ENCODE results near the gene PROZ.

Gene PROZ

GRCh38 chr13:113178070-113178895, 19.8 kb downstream of the PROZ start:
- no peak overlapping the region for H3K9ac ChIP-seq (ENCODE audit: low read length)
- H3K27me3 ChIP-seq (ENCODE audit: low read length): no peaks in the 10 kb centered on the region
- no peaks in the 10 kb centered on the region for H3K9me3 ChIP-seq (ENCODE audit: insufficient read depth, low read length)
- no peaks in the 10 kb centered on the region for H4K20me1 ChIP-seq (ENCODE audit: low read depth, low read length)
- H3K4me3 ChIP-seq (ENCODE audit: insufficient read depth, low read length, poor library complexity, severe bottlenecking): no peak overlapping the region
- no peak for TF ChIP-seq CTCF (IDR thresholded peaks at IDR 0.05; ENCODE audit: insufficient read depth, low read length, poor library complexity, severe bottlenecking)
- no peak for TF ChIP-seq EZH2phosphoT487 (conservative IDR thresholded peaks at IDR 0.05; ENCODE audit: low read length)
- no peaks in the 10 kb centered on the region for H3K9me2 ChIP-seq (replicated peaks; ENCODE audit: insufficient read depth, low read length)
- H3K27ac ChIP-seq (ENCODE audit: low read depth, low read length): no peak overlapping the region
- peaks cover 7% of the 10 kb centered on the region for H3K36me3 ChIP-seq (ENCODE audit: low read length)
- no peaks in the 10 kb centered on the region for H3F3A ChIP-seq (ENCODE audit: insufficient read depth)
- H3K79me2 ChIP-seq (ENCODE audit: insufficient read depth, low read length): no peaks in the 10 kb centered on the region
- H3K4me2 ChIP-seq (ENCODE audit: low read depth, low read length, poor library complexity, severe bottlenecking): no peak overlapping the region
- no peak overlapping the region for H2AFZ ChIP-seq (ENCODE audit: low read depth, low read length, severe bottlenecking)

GRCh38 chr13:113178896-113179167, 20.4 kb downstream of the PROZ start:
- Histone ChIP-seq H3K27ac (ENCODE audit: low read depth, low read length) (no peak overlapping the region), H3K9ac (ENCODE audit: low read length) (no peak overlapping the region)

GRCh38 chr13:113179374-113180230, 21.2 kb downstream of the PROZ start:
- Histone ChIP-seq H2AFZ (ENCODE audit: low read depth, low read length, severe bottlenecking) (no peak overlapping the region), H3F3A (ENCODE audit: insufficient read depth) (no peaks in the 10 kb centered on the region), H3K79me2 (ENCODE audit: insufficient read depth, low read length) (no peaks in the 10 kb centered on the region), H4K20me1 (ENCODE audit: low read depth, low read length) (no peaks in the 10 kb centered on the region), H3K9me2 (replicated peaks; ENCODE audit: insufficient read depth, low read length) (no peaks in the 10 kb centered on the region), H3K27ac (ENCODE audit: low read depth, low read length) (no peak overlapping the region), H3K4me3 (ENCODE audit: insufficient read depth, low read length, poor library complexity, severe bottlenecking) (no peak overlapping the region), H3K9me3 (ENCODE audit: insufficient read depth, low read length) (no peaks in the 10 kb centered on the region), H3K36me3 (ENCODE audit: low read length) (peaks cover 13% of the 10 kb centered on the region), H3K9ac (ENCODE audit: low read length) (no peak overlapping the region), H3K4me2 (ENCODE audit: low read depth, low read length, poor library complexity, severe bottlenecking) (no peak overlapping the region), H3K27me3 (ENCODE audit: low read length) (no peaks in the 10 kb centered on the region)
- TF ChIP-seq EZH2phosphoT487 (conservative IDR thresholded peaks at IDR 0.05; ENCODE audit: low read length): no peak
- TF ChIP-seq CTCF (IDR thresholded peaks at IDR 0.05; ENCODE audit: insufficient read depth, low read length, poor library complexity, severe bottlenecking): no peak

More at GRCh38 chr13:113178896-113179167, 20.4 kb downstream of the PROZ start:
- no peak overlapping the region for H3K4me2 ChIP-seq (ENCODE audit: low read depth, low read length, poor library complexity, severe bottlenecking)
- no peaks in the 10 kb centered on the region for H3F3A ChIP-seq (ENCODE audit: insufficient read depth)
- no peaks in the 10 kb centered on the region for H3K9me2 ChIP-seq (replicated peaks; ENCODE audit: insufficient read depth, low read length)
- H3K79me2 ChIP-seq (ENCODE audit: insufficient read depth, low read length): no peaks in the 10 kb centered on the region
- no peak overlapping the region for H3K4me3 ChIP-seq (ENCODE audit: insufficient read depth, low read length, poor library complexity, severe bottlenecking)
- TF ChIP-seq CTCF (IDR thresholded peaks at IDR 0.05; ENCODE audit: insufficient read depth, low read length, poor library complexity, severe bottlenecking): no peak
- no peak for TF ChIP-seq EZH2phosphoT487 (conservative IDR thresholded peaks at IDR 0.05; ENCODE audit: low read length)
- H3K36me3 ChIP-seq (ENCODE audit: low read length): peaks cover 10% of the 10 kb centered on the region
- no peaks in the 10 kb centered on the region for H3K9me3 ChIP-seq (ENCODE audit: insufficient read depth, low read length)
- H4K20me1 ChIP-seq (ENCODE audit: low read depth, low read length): no peaks in the 10 kb centered on the region
- H3K27me3 ChIP-seq (ENCODE audit: low read length): no peaks in the 10 kb centered on the region
- no peak overlapping the region for H2AFZ ChIP-seq (ENCODE audit: low read depth, low read length, severe bottlenecking)
